MCF 10A (cell line): ENCODE measurements around the gene DUSP22. TPM values are rescaled to one million over a fixed set of nuclear protein-coding genes. Genes with fewer than 3 reads are reported as not detected.

Source experiments
- BruUV-seq: library from RNA; stranded (reverse); fragments of 400-500 nt; replicated peaks from 2 replicates; lab custom pipeline; 2021; lab: Mats Ljungman, UMichigan
- CTCF ChIA-PET: fragments of 300-600 bp; sonication (Branson Sonifier 250); formaldehyde crosslinking; extraction: SDS; loops from one replicate; lab custom pipeline; 2021; ENCODE audit warnings: antibody characterized with exemption, inconsistent platforms; lab: Yijun Ruan, JAX
- POLR2A ChIA-PET: fragments of 300-600, 350-650 bp; sonication (Branson Sonifier 250); formaldehyde crosslinking; extraction: SDS; loops from one replicate; lab custom pipeline; 2020; ENCODE audit warnings: antibody characterized with exemption, inconsistent platforms; lab: Yijun Ruan, JAX
- DNase-seq: peaks from one replicate; pipeline ENCODE4 v3.0.0-alpha.2; 2018; ENCODE audit not compliant: unreplicated experiment
- H3K27ac Mint-ChIP-seq: one replicate; pipeline ENCODE4 v1.8.0; 2022; ENCODE audit warnings: mild to moderate bottlenecking, low read depth, mixed read lengths; ENCODE audit not compliant: unreplicated experiment
- H3K27me3 Mint-ChIP-seq: one replicate; pipeline ENCODE4 v1.8.0; 2022; ENCODE audit warnings: mixed read lengths; ENCODE audit not compliant: insufficient read depth, unreplicated experiment
- H3K36me3 Mint-ChIP-seq: one replicate; pipeline ENCODE4 v1.8.0; 2022; ENCODE audit warnings: mild to moderate bottlenecking, moderate library complexity, mixed read lengths; ENCODE audit not compliant: insufficient read depth, unreplicated experiment
- H3K4me1 Mint-ChIP-seq: one replicate; pipeline ENCODE4 v1.8.0; 2022; ENCODE audit warnings: mixed read lengths; ENCODE audit not compliant: insufficient read depth, unreplicated experiment
- H3K4me3 Mint-ChIP-seq: one replicate; pipeline ENCODE4 v1.8.0; 2022; ENCODE audit warnings: mild to moderate bottlenecking, moderate library complexity, mixed read lengths; ENCODE audit not compliant: unreplicated experiment
- H3K9me3 Mint-ChIP-seq: one replicate; pipeline ENCODE4 v1.8.0; 2022; ENCODE audit warnings: mixed read lengths; ENCODE audit not compliant: unreplicated experiment
- intact Hi-C: fragments of 100-400 bp; cut with micrococcal nuclease; formaldehyde crosslinking; loops from 2 replicates; pipeline ENCODE4 v1.14.1; 2022
- total RNA-seq: library from RNA; stranded (reverse); gene quantifications from 2 replicates; pipeline ENCODE4 v1.2.3, GENCODE V29; 2022
- TF ChIP-seq, protein P1 (sequence below): fragments of 200-600 bp; IDR thresholded peaks from one replicate; pipeline ENCODE4 v1.8.0; 2022; ENCODE audit warnings: antibody characterized with exemption, mild to moderate bottlenecking; ENCODE audit not compliant: unreplicated experiment

The DUSP22 gene
- total RNA-seq, 1 experiment from 2014 or later = 29.4 TPM

DNA sequence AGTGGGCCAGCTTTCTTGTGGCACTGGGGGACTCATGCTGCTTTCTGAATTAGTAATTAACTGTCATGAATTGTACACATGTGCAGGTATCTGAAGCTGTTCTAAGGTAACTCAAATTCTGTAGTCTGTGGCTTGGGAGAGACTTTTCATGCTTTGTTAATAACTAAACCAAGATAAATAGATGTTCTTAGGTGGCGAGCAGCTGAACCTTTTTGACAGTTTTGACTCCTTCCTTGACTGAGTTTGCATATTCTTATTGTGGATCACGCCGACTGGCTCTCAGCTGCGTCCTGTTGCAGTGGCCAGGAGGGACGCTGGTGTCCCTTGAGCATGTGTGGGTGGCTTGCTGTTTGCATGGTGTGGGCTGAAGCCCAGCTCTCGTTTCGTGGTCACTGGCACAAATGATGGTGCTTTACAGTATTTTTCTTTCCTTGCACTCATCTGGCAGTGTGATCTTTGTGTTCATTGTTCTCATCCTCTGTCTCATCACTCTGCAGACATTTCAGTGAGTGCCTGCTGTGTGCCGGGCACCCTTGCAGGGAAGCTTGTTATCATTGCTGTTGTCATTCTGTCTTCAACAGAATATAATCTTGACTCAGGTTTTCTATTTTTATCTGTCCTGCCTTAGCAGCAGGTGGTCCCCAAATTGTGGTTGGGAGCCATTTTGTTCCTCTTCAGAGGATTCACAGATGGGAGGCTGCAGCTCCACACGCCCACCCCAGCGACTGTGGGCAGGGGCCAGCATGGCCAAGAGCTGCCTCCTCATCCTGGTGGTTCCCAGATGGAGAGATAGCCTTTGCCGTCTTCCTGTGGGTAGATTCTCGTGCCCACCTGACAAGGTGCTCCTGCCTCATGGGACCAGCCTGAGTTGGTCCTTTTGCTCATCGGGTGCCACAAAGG is 39.6 kb downstream of the DUSP22 start:
- H3K4me1 Mint-ChIP-seq = no peaks in the 10 kb centered on the region
- TF ChIP-seq, protein P1, sequence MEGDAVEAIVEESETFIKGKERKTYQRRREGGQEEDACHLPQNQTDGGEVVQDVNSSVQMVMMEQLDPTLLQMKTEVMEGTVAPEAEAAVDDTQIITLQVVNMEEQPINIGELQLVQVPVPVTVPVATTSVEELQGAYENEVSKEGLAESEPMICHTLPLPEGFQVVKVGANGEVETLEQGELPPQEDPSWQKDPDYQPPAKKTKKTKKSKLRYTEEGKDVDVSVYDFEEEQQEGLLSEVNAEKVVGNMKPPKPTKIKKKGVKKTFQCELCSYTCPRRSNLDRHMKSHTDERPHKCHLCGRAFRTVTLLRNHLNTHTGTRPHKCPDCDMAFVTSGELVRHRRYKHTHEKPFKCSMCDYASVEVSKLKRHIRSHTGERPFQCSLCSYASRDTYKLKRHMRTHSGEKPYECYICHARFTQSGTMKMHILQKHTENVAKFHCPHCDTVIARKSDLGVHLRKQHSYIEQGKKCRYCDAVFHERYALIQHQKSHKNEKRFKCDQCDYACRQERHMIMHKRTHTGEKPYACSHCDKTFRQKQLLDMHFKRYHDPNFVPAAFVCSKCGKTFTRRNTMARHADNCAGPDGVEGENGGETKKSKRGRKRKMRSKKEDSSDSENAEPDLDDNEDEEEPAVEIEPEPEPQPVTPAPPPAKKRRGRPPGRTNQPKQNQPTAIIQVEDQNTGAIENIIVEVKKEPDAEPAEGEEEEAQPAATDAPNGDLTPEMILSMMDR = no peak
- no peaks in the 10 kb centered on the region for H3K9me3 Mint-ChIP-seq
- BruUV-seq = no TSS peak
- H3K27me3 Mint-ChIP-seq = no peaks in the 10 kb centered on the region
- CTCF ChIA-PET = interaction anchor here (1.0 kb wide), 1 partner anchor 18 kb away, joined by 3 read pairs; no protein-coding TSS in a partner anchor
- no peak overlapping the region for H3K27ac Mint-ChIP-seq
- no peak overlapping the region for H3K4me3 Mint-ChIP-seq
- intact Hi-C loops = no loop called here
- no peaks in the 10 kb centered on the region for H3K36me3 Mint-ChIP-seq
- POLR2A ChIA-PET = interaction anchor here (0.9 to 1.6 kb wide), 5 partner anchors 12 to 49 kb away, joined by 3 to 4 read pairs (median 3); no protein-coding TSS in a partner anchor
- no peak for DNase-seq

GRCh38 chr6:332671-333070 is 40.4 kb downstream of the DUSP22 start:
- intact Hi-C loops = no loop called here
- POLR2A ChIA-PET = interaction anchor here (0.8 to 1.6 kb wide), 5 partner anchors 15 to 48 kb away, joined by 3 to 4 read pairs (median 3); no protein-coding TSS in a partner anchor
- H3K4me1 Mint-ChIP-seq = no peaks in the 10 kb centered on the region

GRCh38 chr6:333379-334002 is 41.2 kb downstream of the DUSP22 start:
- CTCF ChIA-PET = interaction anchor here (0.6 to 1.0 kb wide), 3 partner anchors 11 to 84 kb away, joined by 3 to 5 read pairs (median 3); no protein-coding TSS in a partner anchor
- H3K4me1 Mint-ChIP-seq = no peaks in the 10 kb centered on the region
- TF ChIP-seq, protein P1 = no peak
- DNase-seq = no peak
- no peaks in the 10 kb centered on the region for H3K9me3 Mint-ChIP-seq
- no peak overlapping the region for H3K4me3 Mint-ChIP-seq
- POLR2A ChIA-PET = interaction anchor here (0.6 to 1.3 kb wide), 6 partner anchors 17 to 1655 kb away, joined by 3 to 4 read pairs (median 3); no protein-coding TSS in a partner anchor
- no peaks in the 10 kb centered on the region for H3K27me3 Mint-ChIP-seq
- no TSS peak for BruUV-seq
- H3K27ac Mint-ChIP-seq = no peak overlapping the region
- no peaks in the 10 kb centered on the region for H3K36me3 Mint-ChIP-seq
- intact Hi-C loops = no loop called here

More at GRCh38 chr6:332671-333070, 40.4 kb downstream of the DUSP22 start:
- Mint-ChIP-seq H3K4me3 (no peak overlapping the region), H3K36me3 (no peaks in the 10 kb centered on the region), H3K27me3 (no peaks in the 10 kb centered on the region), H3K27ac (no peak overlapping the region), H3K9me3 (no peaks in the 10 kb centered on the region)
- no TSS peak for BruUV-seq
- TF ChIP-seq, protein P1 = no peak
- CTCF ChIA-PET = interaction anchor here (0.9 to 1.0 kb wide), 2 partner anchors 10 to 19 kb away, joined by 3 to 5 read pairs; no protein-coding TSS in a partner anchor
- DNase-seq = peak; percentile 92
